ENCODE results near the gene BRD2.

The BRD2 gene

GRCh38 chr6:33001685-33002084, 33.3 kb downstream of the BRD2 start:
- DNase-seq = no peak

GRCh38 chr6:33004940-33005339, 36.5 kb downstream of the BRD2 start:
- no peak for DNase-seq

GRCh38 chr6:33007831-33008400, 39.5 kb downstream of the BRD2 start:
- no peak for DNase-seq

- DNase-seq = no peak
Observed at GRCh38 chr6:33008944-33009861, 40.8 kb downstream of the BRD2 start, which contains the start of gene HLA-DOA. Gene HLA-DOA (minus strand): TSS chr6:33009591.

GRCh38 chr6:33010356-33010755, 42.0 kb downstream of the BRD2 start:
- DNase-seq = no peak

- DNase-seq = no peak
Observed at GRCh38 chr6:33013608-33014007, 45.2 kb downstream of the BRD2 start.

- DNase-seq = no peak
Observed at GRCh38 chr6:33014841-33015634, 46.6 kb downstream of the BRD2 start.

- DNase-seq = no peak
Observed at GRCh38 chr6:33015798-33016197, 47.4 kb downstream of the BRD2 start.

- no peak for DNase-seq
Observed at GRCh38 chr6:33017018-33017417, 48.6 kb downstream of the BRD2 start.

- DNase-seq = no peak
Observed at GRCh38 chr6:33017694-33018353, 49.4 kb downstream of the BRD2 start.

- no peak for DNase-seq
Observed at GRCh38 chr6:33018418-33018817, 50.0 kb downstream of the BRD2 start.

- DNase-seq = peak; percentile 16
Observed at GRCh38 chr6:33018904-33019303, 50.5 kb downstream of the BRD2 start.

- DNase-seq = no peak
Observed at GRCh38 chr6:33019372-33019771, 51.0 kb downstream of the BRD2 start.

GRCh38 chr6:33021917-33022316, 53.5 kb downstream of the BRD2 start:
- no peak for DNase-seq

- DNase-seq = no peak
Observed at GRCh38 chr6:33023536-33023935, 55.1 kb downstream of the BRD2 start.

- DNase-seq = no peak
Observed at GRCh38 chr6:33024521-33024920, 56.1 kb downstream of the BRD2 start.

GRCh38 chr6:33028220-33028849, 59.9 kb downstream of the BRD2 start:
- DNase-seq = no peak

GRCh38 chr6:33029328-33030184, 61.2 kb downstream of the BRD2 start:
- no peak for DNase-seq

GRCh38 chr6:33030245-33030644, 61.9 kb downstream of the BRD2 start:
- no peak for DNase-seq

Data from stimulated activated CD4-positive, alpha-beta T cell treated with anti-CD3 and anti-CD28 coated beads, Interleukin-12 subunit alpha, Interleukin-12 subunit beta, amount 100 ng/mL, for 4 hours (primary cell).